ENCODE results near the gene ANKRD33. TPM values are rescaled to one million over a fixed set of nuclear protein-coding genes. Genes with fewer than 3 reads are reported as not detected.

The ANKRD33 gene
- total RNA-seq, 6 donors from 2014 or later, result not detected

GRCh38 chr12:51863933-51864832 lies 23.7 kb upstream of the ANKRD33 start:
- ATAC-seq (ENCODE audit: low FRiP score in 2 of 2), result peak; percentile 19 to 46
- Histone ChIP-seq H3K9me3 (no peaks in the 10 kb centered on the region), H3K27ac (no peak overlapping the region), H3K4me1 (peaks cover 20 to 34% (median 22%) of the 10 kb centered on the region in 4 donors), H3K27me3 (peaks cover 0 to 24% (median 11%) of the 10 kb centered on the region in 4 donors), H3K36me3 (no peaks in the 10 kb centered on the region), H3K4me3 (peak overlapping the region in 3 of 4 donors; percentile 16 to 29 (median 27))
- DNase-seq, result peak in 1 of 2 donors; percentile 82
- WGBS, 2 donors, result 20% methylated on average over 42 of the region's 53 CpGs; no CpG with 5 or more reads in 1 of the 2 donors
- TF ChIP-seq POLR2A (IDR thresholded peaks at IDR 0.05) (no peak), CTCF (IDR thresholded peaks at IDR 0.05) (no peak), EP300 (IDR thresholded peaks at IDR 0.05) (no peak), POLR2AphosphoS5 (IDR thresholded peaks at IDR 0.05) (no peak)

DNA sequence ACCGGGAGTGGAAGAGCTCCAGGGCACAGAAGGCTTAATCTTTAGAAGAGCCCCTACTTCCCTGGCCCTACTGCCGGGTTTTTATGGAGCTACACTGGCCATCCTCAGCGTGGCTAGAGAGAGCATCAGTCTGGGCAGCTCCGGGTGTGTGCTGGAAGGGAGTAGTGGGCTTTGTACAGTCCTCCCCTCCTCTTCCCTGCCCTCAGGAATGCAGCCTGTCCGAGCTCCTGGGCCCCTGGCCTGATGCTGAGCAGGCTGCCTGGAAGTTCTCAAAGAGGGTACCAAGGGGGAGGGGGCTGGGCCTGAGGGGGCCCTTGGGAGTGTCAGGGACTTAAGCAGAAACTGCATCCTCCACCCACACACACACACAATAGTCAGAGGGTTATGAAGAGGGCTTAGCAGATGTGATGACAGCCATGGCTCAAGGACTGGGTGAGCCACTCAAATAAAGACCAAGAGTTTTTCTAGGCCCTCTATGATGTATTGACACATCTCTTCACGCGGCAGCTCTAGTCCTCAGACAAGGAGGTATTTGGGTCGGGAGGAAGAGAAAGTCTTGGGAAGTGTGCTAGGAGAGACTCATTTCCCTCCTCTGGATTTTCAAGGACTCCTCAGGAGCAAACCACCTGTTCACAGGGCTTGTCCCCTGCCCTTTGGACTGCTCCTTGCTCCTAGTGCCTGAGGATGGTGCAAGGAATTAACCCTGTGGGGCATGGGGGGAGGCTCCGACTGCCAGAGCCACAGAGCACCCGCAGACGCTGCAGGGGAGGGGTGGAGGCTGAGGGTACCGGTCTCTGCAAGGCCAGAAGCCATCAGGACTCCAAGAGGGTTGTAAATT lies 22.9 kb upstream of the ANKRD33 start:
- no peak for TF ChIP-seq POLR2A (IDR thresholded peaks at IDR 0.05)
- peaks cover 0 to 29% (median 13%) of the 10 kb centered on the region in 4 donors for H3K27me3 ChIP-seq
- DNase-seq (no peak), ATAC-seq (ENCODE audit: low FRiP score in 2 of 2) (peak in 1 of 2 donors; percentile 6)
- H3K4me3 ChIP-seq, result no peak overlapping the region
- H3K4me1 ChIP-seq, result peaks cover 26 to 43% (median 31%) of the 10 kb centered on the region in 4 donors
- no peaks in the 10 kb centered on the region for H3K36me3 ChIP-seq
- no peaks in the 10 kb centered on the region for H3K9me3 ChIP-seq
- 54 to 55% methylated on average over 7 to 11 of the region's 12 CpGs for WGBS, 2 donors
- H3K27ac ChIP-seq, result no peak overlapping the region

DNA sequence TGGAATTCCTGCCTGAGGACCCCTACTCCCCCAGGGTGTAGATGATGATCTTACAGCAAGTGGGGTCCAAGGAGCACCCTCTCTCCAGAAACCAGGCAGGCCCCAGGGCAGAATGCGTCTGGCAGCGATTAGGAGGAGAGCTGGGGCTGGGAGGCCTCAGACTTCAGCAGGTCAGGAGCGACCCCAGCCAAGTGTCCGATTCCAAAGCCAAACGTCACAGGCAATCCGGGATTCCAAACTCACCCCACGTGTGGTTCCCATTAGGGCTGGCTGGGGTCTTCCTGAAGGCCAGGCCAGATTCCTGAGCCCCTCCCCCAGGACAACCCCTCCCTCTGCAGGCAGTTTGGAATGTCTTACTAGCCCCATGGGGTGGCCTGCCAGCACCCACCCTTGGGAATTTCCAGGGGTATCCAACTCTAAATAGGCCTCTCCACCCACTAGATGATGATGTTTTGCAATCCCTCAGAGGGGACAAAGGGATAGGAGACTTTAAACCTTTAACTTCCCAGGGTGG lies 22.1 kb upstream of the ANKRD33 start:
- Histone ChIP-seq H3K27ac (no peak overlapping the region), H3K4me3 (no peak overlapping the region), H3K4me1 (peaks cover 26 to 45% (median 32%) of the 10 kb centered on the region in 4 donors), H3K36me3 (no peaks in the 10 kb centered on the region), H3K27me3 (peaks cover 0 to 29% (median 13%) of the 10 kb centered on the region in 4 donors), H3K9me3 (no peaks in the 10 kb centered on the region)
- peak in 1 of 2 donors; percentile 22 for DNase-seq
- WGBS, 2 donors, result 75 to 91% methylated on average over 4 to 7 of the region's 7 CpGs
- no peak for TF ChIP-seq POLR2A (IDR thresholded peaks at IDR 0.05)
- no peak for TF ChIP-seq POLR2AphosphoS5 (IDR thresholded peaks at IDR 0.05)
- TF ChIP-seq EP300 (IDR thresholded peaks at IDR 0.05), result no peak
- no peak for TF ChIP-seq CTCF (IDR thresholded peaks at IDR 0.05)
- no peak for ATAC-seq (ENCODE audit: low FRiP score in 2 of 2)

GRCh38 chr12:51866324-51866723 lies 21.6 kb upstream of the ANKRD33 start:
- 93 to 95% methylated on average over 4 of the region's 4 CpGs for WGBS, 2 donors
- DNase-seq, result no peak

More at GRCh38 chr12:51866324-51866723, 21.6 kb upstream of the ANKRD33 start:
- Histone ChIP-seq H3K27me3 (peaks cover 0 to 29% (median 13%) of the 10 kb centered on the region in 4 donors), H3K36me3 (no peaks in the 10 kb centered on the region), H3K9me3 (no peaks in the 10 kb centered on the region), H3K27ac (no peak overlapping the region), H3K4me1 (peaks cover 26 to 45% (median 35%) of the 10 kb centered on the region in 4 donors), H3K4me3 (no peak overlapping the region)
- ATAC-seq (ENCODE audit: low FRiP score in 2 of 2), result no peak
- TF ChIP-seq EP300 (IDR thresholded peaks at IDR 0.05) (no peak), POLR2AphosphoS5 (IDR thresholded peaks at IDR 0.05) (no peak), CTCF (IDR thresholded peaks at IDR 0.05) (no peak), POLR2A (IDR thresholded peaks at IDR 0.05) (no peak)
